Loucy (cell line): ENCODE data around the gene PPP1CA.

Source experiments
- CTCF ChIP-seq: fragments of 200-600 bp; sonication (generic); conservative IDR thresholded peaks from 2 replicates; pipeline ENCODE4 v1.5.1; 2014; ENCODE audit warnings: mild to moderate bottlenecking, antibody characterized with exemption, low read length
- EZH2phosphoT487 ChIP-seq: fragments of 200-600 bp; IDR thresholded peaks from 2 replicates; pipeline ENCODE4 v1.6.1; 2018; ENCODE audit warnings: antibody characterized with exemption, mild to moderate bottlenecking, moderate library complexity, borderline replicate concordance

- TF ChIP-seq CTCF (no peak), EZH2phosphoT487 (no peak)
Measured at GRCh38 chr11:67357831-67358670, 43.6 kb downstream of the PPP1CA start.
